Astrocyte (in vitro differentiated cells and primary cell): ENCODE results near the gene PDZD7. TPM values are rescaled to one million over a fixed set of nuclear protein-coding genes. Genes with fewer than 3 reads are reported as not detected.

ENCODE experiments used
- DNase-seq: peaks from one replicate; pipeline ENCODE4 v3.0.0-alpha.2; 2010; ENCODE audit warnings: low read depth
- FAIRE-seq: peaks from 2 replicates; lab custom pipeline; 2011; peaks lifted over from hg19 to GRCh38; lab: Jason Lieb, UNC
- H2AFZ ChIP-seq: 2 replicates; pipeline ENCODE4 v1.6.0; 2012; ENCODE audit warnings: low read depth, low read length, inconsistent platforms
- H3K27ac ChIP-seq: 2 replicates; pipeline ENCODE4 v1.5.1; 2011; ENCODE audit warnings: low read depth, low read length, inconsistent platforms
- H3K27me3 ChIP-seq: 2 replicates; pipeline ENCODE4 v1.6.0; 2011; ENCODE audit warnings: low read length, inconsistent platforms; ENCODE audit not compliant: insufficient read depth
- H3K36me3 ChIP-seq: 2 replicates; pipeline ENCODE4 v1.5.1; 2011; ENCODE audit warnings: low read length, inconsistent platforms; ENCODE audit not compliant: insufficient read depth
- H3K4me1 ChIP-seq: 2 replicates; pipeline ENCODE4 v1.5.1; 2011; ENCODE audit warnings: low read length, inconsistent platforms; ENCODE audit not compliant: insufficient read depth
- H3K4me2 ChIP-seq: 2 replicates; pipeline ENCODE4 v1.6.0; 2012; ENCODE audit warnings: low read length, inconsistent platforms
- H3K4me3 ChIP-seq: 2 replicates; pipeline ENCODE4 v1.5.1; 2011; ENCODE audit warnings: low read depth, mild to moderate bottlenecking, low read length, inconsistent platforms; ENCODE audit not compliant: insufficient read depth
- H3K79me2 ChIP-seq: 2 replicates; pipeline ENCODE4 v1.6.0; 2012; ENCODE audit warnings: mild to moderate bottlenecking, low read length, inconsistent platforms; ENCODE audit not compliant: insufficient read depth
- H3K9ac ChIP-seq: 2 replicates; pipeline ENCODE4 v1.6.0; 2012; ENCODE audit warnings: mild to moderate bottlenecking, low read length, inconsistent platforms
- H3K9me3 ChIP-seq: 2 replicates; pipeline ENCODE4 v1.5.1; 2012; ENCODE audit warnings: low read depth, mild to moderate bottlenecking, low read length, inconsistent platforms; ENCODE audit not compliant: insufficient read depth
- H4K20me1 ChIP-seq: 2 replicates; pipeline ENCODE4 v1.6.0; 2012; ENCODE audit warnings: low read length, inconsistent platforms; ENCODE audit not compliant: insufficient read depth
- H3K27ac Mint-ChIP-seq: one replicate; pipeline ENCODE4 v1.8.0; 2021; ENCODE audit warnings: mild to moderate bottlenecking, mixed read lengths; ENCODE audit not compliant: unreplicated experiment
- H3K27me3 Mint-ChIP-seq: one replicate; pipeline ENCODE4 v1.8.0; 2021; ENCODE audit warnings: low read depth, mixed read lengths; ENCODE audit not compliant: unreplicated experiment
- H3K36me3 Mint-ChIP-seq: one replicate; pipeline ENCODE4 v1.8.0; 2021; ENCODE audit warnings: low read depth, mixed read lengths; ENCODE audit not compliant: unreplicated experiment
- H3K4me1 Mint-ChIP-seq: one replicate; pipeline ENCODE4 v1.8.0; 2021; ENCODE audit warnings: low read depth, mixed read lengths; ENCODE audit not compliant: unreplicated experiment
- H3K4me3 Mint-ChIP-seq: one replicate; pipeline ENCODE4 v1.8.0; 2021; ENCODE audit warnings: mild to moderate bottlenecking, moderate library complexity, mixed read lengths; ENCODE audit not compliant: unreplicated experiment
- H3K9me3 Mint-ChIP-seq: one replicate; pipeline ENCODE4 v1.8.0; 2021; ENCODE audit warnings: mild to moderate bottlenecking, mixed read lengths; ENCODE audit not compliant: unreplicated experiment
- CTCF ChIP-seq: IDR thresholded peaks from 2 replicates; pipeline ENCODE4 v1.5.1; 2011; ENCODE audit warnings: low read depth, mild to moderate bottlenecking, inconsistent platforms, low read length, moderate library complexity; ENCODE audit not compliant: insufficient read depth
- EZH2 ChIP-seq: IDR thresholded peaks from 2 replicates; pipeline ENCODE4 v1.6.1; 2012; ENCODE audit warnings: mild to moderate bottlenecking, low read length, inconsistent platforms; ENCODE audit not compliant: insufficient read depth
- total RNA-seq: library from RNA; stranded (reverse); gene quantifications from 2 replicates; pipeline ENCODE4 v1.2.1, GENCODE V29; 2021

The PDZD7 gene
- total RNA-seq, 1 donor from 2014 or later, result 4.5 TPM

DNA sequence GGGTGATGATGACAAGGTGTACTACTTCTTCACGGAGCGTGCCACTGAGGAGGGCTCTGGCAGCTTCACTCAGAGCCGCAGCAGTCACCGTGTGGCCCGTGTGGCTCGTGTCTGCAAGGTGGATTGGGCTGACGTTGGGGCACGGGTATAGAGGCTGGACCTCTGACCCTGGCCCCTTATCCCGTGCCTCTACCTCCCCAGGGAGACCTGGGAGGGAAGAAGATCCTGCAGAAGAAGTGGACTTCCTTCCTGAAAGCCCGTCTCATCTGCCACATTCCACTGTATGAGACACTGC lies 52.1 kb downstream of the PDZD7 start:
- FAIRE-seq, result no peak

GRCh38 chr10:100978121-100978900 lies 52.6 kb downstream of the PDZD7 start:
- H4K20me1 ChIP-seq, result no peaks in the 10 kb centered on the region
- H3K4me2 ChIP-seq, result no peak overlapping the region
- H3K36me3 ChIP-seq, result peaks cover 2% of the 10 kb centered on the region
- DNase-seq, result no peak
- Mint-ChIP-seq H3K36me3 (peaks cover 18% of the 10 kb centered on the region), H3K4me3 (no peak overlapping the region), H3K4me1 (no peaks in the 10 kb centered on the region), H3K9me3 (no peaks in the 10 kb centered on the region), H3K27ac (no peak overlapping the region), H3K27me3 (no peaks in the 10 kb centered on the region)
- no peaks in the 10 kb centered on the region for H3K27me3 ChIP-seq
- no peaks in the 10 kb centered on the region for H3K9me3 ChIP-seq
- H3K9ac ChIP-seq, result no peak overlapping the region
- H3K4me1 ChIP-seq, result no peaks in the 10 kb centered on the region
- no peaks in the 10 kb centered on the region for H3K79me2 ChIP-seq
- no peak overlapping the region for H3K27ac ChIP-seq
- FAIRE-seq, result no peak
- H2AFZ ChIP-seq, result no peak overlapping the region
- TF ChIP-seq EZH2 (no peak), CTCF (no peak)
- no peak overlapping the region for H3K4me3 ChIP-seq

More for the DNA sequence above, 52.1 kb downstream of the PDZD7 start:
- H4K20me1 ChIP-seq, result no peaks in the 10 kb centered on the region
- no peak overlapping the region for H3K4me3 Mint-ChIP-seq
- H3K4me1 ChIP-seq, result no peaks in the 10 kb centered on the region
- no peak overlapping the region for H3K27ac ChIP-seq
- H3K27me3 ChIP-seq, result no peaks in the 10 kb centered on the region
- no peak overlapping the region for H2AFZ ChIP-seq
- no peaks in the 10 kb centered on the region for H3K9me3 Mint-ChIP-seq
- peaks cover 2% of the 10 kb centered on the region for H3K36me3 ChIP-seq
- no peak overlapping the region for H3K9ac ChIP-seq
- no peaks in the 10 kb centered on the region for H3K9me3 ChIP-seq
- no peaks in the 10 kb centered on the region for H3K27me3 Mint-ChIP-seq
- DNase-seq, result no peak
- H3K4me3 ChIP-seq, result no peak overlapping the region
- H3K4me2 ChIP-seq, result no peak overlapping the region
- TF ChIP-seq CTCF (no peak), EZH2 (no peak)
- peaks cover 18% of the 10 kb centered on the region for H3K36me3 Mint-ChIP-seq
- H3K79me2 ChIP-seq, result no peaks in the 10 kb centered on the region
- no peaks in the 10 kb centered on the region for H3K4me1 Mint-ChIP-seq
- H3K27ac Mint-ChIP-seq, result no peak overlapping the region

DNA sequence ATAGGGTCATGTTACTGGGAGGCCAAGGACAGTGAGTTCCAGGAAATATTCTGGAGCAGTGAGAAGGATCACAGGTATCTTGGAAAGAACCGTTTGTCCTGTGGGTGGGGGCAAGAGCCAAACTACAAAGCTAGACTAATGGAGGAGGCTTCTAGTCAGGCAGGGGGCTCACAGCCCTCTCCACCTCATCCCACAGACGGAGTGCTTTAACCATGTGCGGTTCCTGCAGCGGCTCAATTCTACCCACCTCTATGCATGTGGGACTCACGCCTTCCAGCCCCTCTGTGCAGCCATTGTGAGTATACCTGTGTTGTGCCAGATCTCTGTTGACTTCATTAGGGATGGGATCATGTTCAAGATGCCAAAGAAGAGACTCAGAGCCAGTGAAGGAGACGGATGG lies 53.5 kb downstream of the PDZD7 start:
- Mint-ChIP-seq H3K4me3 (no peak overlapping the region), H3K27me3 (no peaks in the 10 kb centered on the region), H3K9me3 (no peaks in the 10 kb centered on the region), H3K36me3 (peaks cover 18% of the 10 kb centered on the region), H3K27ac (no peak overlapping the region), H3K4me1 (no peaks in the 10 kb centered on the region)
- Histone ChIP-seq H3K27me3 (no peaks in the 10 kb centered on the region), H3K4me3 (no peak overlapping the region), H4K20me1 (no peaks in the 10 kb centered on the region), H3K9ac (no peak overlapping the region), H2AFZ (no peak overlapping the region), H3K4me2 (no peak overlapping the region), H3K27ac (no peak overlapping the region), H3K9me3 (no peaks in the 10 kb centered on the region), H3K4me1 (no peaks in the 10 kb centered on the region), H3K79me2 (no peaks in the 10 kb centered on the region), H3K36me3 (no peaks in the 10 kb centered on the region)
- no peak for FAIRE-seq
- TF ChIP-seq CTCF (no peak), EZH2 (no peak)
- no peak for DNase-seq
